ENCODE measurements around the gene MAML3.

Gene MAML3

DNA sequence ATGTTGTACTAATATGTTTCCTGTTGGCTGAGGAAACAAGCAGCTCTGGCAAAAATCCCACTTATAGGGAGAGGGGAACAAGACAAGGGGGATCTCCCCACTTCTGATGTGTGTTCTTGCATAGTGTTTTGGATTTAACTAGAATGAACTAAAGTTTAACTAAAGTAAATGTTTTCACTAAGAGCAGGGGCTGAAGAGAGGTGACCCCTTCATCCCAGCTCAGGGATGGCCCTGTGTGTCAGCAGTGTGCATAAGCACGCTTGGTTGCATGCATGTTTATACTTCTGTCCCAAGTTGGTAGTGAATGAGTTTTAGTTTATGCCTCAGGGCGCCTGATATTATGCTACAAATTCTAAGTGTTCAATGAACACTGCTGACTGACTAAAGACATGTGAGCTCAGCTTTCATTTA, 319.0 kb downstream of the MAML3 start:
- H3K9ac ChIP-seq, result no peak overlapping the region
- peaks cover 2% of the 10 kb centered on the region for H3K4me1 ChIP-seq
- no peaks in the 10 kb centered on the region for H3K79me2 ChIP-seq
- no peaks in the 10 kb centered on the region for H3K27me3 ChIP-seq (ENCODE audit: control insufficient read depth, insufficient read depth, low read length)
- no peaks in the 10 kb centered on the region for H3K9me3 ChIP-seq (ENCODE audit: control insufficient read depth, low read length)
- H3K36me3 ChIP-seq (ENCODE audit: control insufficient read depth, insufficient read depth, low read length), result no peaks in the 10 kb centered on the region
- H3K4me3 ChIP-seq (ENCODE audit: low read depth, low read length), result no peak overlapping the region
- no peak overlapping the region for H2AFZ ChIP-seq
- no peak overlapping the region for H3K27ac ChIP-seq
- no peak overlapping the region for H3K4me2 ChIP-seq (ENCODE audit: low read length)
- TF ChIP-seq, protein P1, sequence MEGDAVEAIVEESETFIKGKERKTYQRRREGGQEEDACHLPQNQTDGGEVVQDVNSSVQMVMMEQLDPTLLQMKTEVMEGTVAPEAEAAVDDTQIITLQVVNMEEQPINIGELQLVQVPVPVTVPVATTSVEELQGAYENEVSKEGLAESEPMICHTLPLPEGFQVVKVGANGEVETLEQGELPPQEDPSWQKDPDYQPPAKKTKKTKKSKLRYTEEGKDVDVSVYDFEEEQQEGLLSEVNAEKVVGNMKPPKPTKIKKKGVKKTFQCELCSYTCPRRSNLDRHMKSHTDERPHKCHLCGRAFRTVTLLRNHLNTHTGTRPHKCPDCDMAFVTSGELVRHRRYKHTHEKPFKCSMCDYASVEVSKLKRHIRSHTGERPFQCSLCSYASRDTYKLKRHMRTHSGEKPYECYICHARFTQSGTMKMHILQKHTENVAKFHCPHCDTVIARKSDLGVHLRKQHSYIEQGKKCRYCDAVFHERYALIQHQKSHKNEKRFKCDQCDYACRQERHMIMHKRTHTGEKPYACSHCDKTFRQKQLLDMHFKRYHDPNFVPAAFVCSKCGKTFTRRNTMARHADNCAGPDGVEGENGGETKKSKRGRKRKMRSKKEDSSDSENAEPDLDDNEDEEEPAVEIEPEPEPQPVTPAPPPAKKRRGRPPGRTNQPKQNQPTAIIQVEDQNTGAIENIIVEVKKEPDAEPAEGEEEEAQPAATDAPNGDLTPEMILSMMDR (IDR thresholded peaks at IDR 0.05), result no peak

DNA sequence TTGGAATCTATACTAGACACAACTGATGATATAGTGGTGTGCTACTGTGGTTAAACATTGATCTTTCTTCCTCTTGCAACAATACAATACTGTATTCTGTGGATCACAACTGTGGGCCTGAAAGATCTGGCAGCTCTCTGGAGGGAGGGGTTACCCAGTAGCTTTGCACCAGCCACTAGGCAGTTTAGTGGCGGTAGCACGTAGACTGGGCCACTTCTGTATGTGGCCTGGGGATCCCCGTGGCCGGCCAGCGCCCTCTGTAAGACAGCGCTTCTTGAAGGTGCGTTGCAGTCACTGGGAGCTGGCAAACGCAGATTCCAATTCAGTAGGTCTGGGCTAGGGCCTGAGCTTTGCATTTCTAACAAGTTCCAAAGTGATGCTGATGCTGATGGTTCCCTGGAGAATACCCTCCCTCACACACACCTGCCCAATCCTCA, 319.7 kb downstream of the MAML3 start:
- H3K4me2 ChIP-seq (ENCODE audit: low read length), result no peak overlapping the region
- TF ChIP-seq, protein P1 (IDR thresholded peaks at IDR 0.05), result no peak
- H3K27me3 ChIP-seq (ENCODE audit: control insufficient read depth, insufficient read depth, low read length), result no peaks in the 10 kb centered on the region
- no peaks in the 10 kb centered on the region for H3K79me2 ChIP-seq
- no peaks in the 10 kb centered on the region for H3K9me3 ChIP-seq (ENCODE audit: control insufficient read depth, low read length)
- H3K36me3 ChIP-seq (ENCODE audit: control insufficient read depth, insufficient read depth, low read length), result no peaks in the 10 kb centered on the region
- no peaks in the 10 kb centered on the region for H3K4me1 ChIP-seq
- H3K27ac ChIP-seq, result no peak overlapping the region
- H3K4me3 ChIP-seq (ENCODE audit: low read depth, low read length), result no peak overlapping the region
- no peak overlapping the region for H2AFZ ChIP-seq
- no peak overlapping the region for H3K9ac ChIP-seq

DNA sequence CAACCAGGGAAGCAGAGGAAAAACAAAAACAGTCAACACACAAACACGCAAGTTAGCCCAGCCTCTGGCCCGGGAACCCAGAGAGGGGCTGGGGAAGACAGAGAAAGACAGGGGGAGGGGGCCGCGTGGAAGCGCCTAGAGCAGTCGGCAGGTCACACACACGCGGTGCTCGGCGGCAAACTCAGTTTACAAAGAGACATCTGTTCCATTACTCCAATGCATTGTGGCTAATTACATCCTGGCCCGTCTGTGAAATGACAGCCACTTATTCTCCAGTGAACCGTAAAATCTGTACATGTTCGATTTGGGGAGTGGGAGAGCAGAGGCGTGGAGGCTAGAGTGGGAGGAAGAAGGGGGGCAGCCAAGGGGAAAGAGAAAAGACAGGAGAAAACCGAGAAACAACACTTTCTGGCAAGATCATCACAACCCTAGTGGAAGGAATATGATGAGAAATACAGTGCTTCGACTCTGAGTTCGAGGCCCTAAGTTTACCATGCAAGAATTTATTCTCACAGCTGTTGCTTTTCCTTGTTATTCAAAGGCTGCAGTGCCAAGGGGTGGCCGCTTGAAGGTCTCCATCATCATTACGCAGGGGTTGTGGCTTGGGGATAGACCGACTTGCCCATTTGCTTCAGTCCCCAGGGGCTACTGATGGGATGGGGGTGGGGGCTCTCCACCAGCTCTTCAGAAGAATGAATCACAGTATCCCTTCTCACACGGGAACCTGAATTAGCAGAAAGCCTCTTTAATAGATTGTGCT, 320.7 kb downstream of the MAML3 start:
- H3K27ac ChIP-seq, result no peak overlapping the region
- no peak overlapping the region for H3K9ac ChIP-seq
- H3K27me3 ChIP-seq (ENCODE audit: control insufficient read depth, insufficient read depth, low read length), result no peaks in the 10 kb centered on the region
- TF ChIP-seq, protein P1 (IDR thresholded peaks at IDR 0.05), result no peak
- H3K4me1 ChIP-seq, result no peaks in the 10 kb centered on the region
- H3K4me2 ChIP-seq (ENCODE audit: low read length), result no peak overlapping the region
- no peak overlapping the region for H3K4me3 ChIP-seq (ENCODE audit: low read depth, low read length)
- no peaks in the 10 kb centered on the region for H3K36me3 ChIP-seq (ENCODE audit: control insufficient read depth, insufficient read depth, low read length)
- no peaks in the 10 kb centered on the region for H3K9me3 ChIP-seq (ENCODE audit: control insufficient read depth, low read length)
- no peak overlapping the region for H2AFZ ChIP-seq
- no peaks in the 10 kb centered on the region for H3K79me2 ChIP-seq

DNA sequence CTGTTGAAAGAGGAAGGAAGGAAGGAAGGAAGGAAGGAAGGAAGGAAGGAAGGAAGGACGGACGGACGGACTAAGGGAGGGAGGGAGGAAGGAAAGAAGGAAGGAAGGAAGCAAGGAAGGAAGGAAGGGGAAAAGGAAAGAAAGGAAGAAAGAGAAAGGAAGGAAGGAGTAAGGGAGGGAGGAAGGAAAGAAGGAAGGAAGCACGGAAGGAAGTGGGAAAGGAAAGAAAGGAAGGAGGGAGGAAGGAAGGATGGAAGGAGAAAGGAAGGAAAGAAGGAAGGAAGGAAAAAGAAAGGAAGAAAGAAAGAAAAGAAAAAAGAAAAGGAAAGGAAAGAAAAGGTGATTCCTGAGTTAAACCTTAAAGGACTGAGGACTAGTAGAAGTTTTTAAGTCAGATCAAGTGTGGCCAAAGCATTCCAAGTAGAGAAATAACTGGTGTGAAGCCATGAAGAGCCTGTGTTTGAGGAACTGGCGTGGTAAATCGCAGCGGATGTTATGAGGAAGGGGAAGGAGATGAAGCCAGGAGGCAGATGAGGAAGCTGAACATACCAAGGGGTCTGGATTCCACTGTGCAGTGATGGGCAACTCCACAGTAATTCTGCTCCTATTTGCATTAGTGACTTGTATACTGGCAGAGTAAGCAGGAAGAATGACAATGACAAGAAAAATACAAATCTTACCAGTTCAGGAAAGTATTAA, 324.9 kb downstream of the MAML3 start:
- Histone ChIP-seq H3K9me3 (ENCODE audit: control insufficient read depth, low read length) (no peaks in the 10 kb centered on the region), H3K9ac (no peak overlapping the region), H3K36me3 (ENCODE audit: control insufficient read depth, insufficient read depth, low read length) (no peaks in the 10 kb centered on the region), H3K79me2 (no peaks in the 10 kb centered on the region), H3K4me2 (ENCODE audit: low read length) (no peak overlapping the region), H3K27me3 (ENCODE audit: control insufficient read depth, insufficient read depth, low read length) (no peaks in the 10 kb centered on the region), H3K4me3 (ENCODE audit: low read depth, low read length) (no peak overlapping the region), H3K27ac (no peak overlapping the region), H2AFZ (no peak overlapping the region), H3K4me1 (no peaks in the 10 kb centered on the region)
- TF ChIP-seq, protein P1 (IDR thresholded peaks at IDR 0.05), result no peak
